ENCODE data around the gene LEMD2.
A peak's percentile ranks its signal among the peaks of the same experiment; 100 is the strongest.

Gene LEMD2

GRCh38 chr6:33765368-33765767 is 23.6 kb downstream of the LEMD2 start (continued):
- TF ChIP-seq ZNF280C (tag by site-specific recombination; IDR thresholded peaks at IDR 0.05) (no peak), ZNF324 (tag by site-specific recombination; IDR thresholded peaks at IDR 0.05) (no peak), RBAK (tag by site-specific recombination; IDR thresholded peaks at IDR 0.05) (no peak), ZNF639 (tag by site-specific recombination; IDR thresholded peaks at IDR 0.05) (no peak), ZNF514 (tag by site-specific recombination; IDR thresholded peaks at IDR 0.05) (no peak), YY2 (tag by site-specific recombination; IDR thresholded peaks at IDR 0.05) (no peak), KLF8 (tag by site-specific recombination; IDR thresholded peaks at IDR 0.05) (no peak)

- TF ChIP-seq PRDM1 (tag by site-specific recombination; IDR thresholded peaks at IDR 0.05) (0 out of 2 replicates have a peak, but pooled peaks have one; percentile 9), ZBTB20 (tag by site-specific recombination; IDR thresholded peaks at IDR 0.05) (no peak), SP2 (tag by site-specific recombination; IDR thresholded peaks at IDR 0.05) (no peak)
- Histone ChIP-seq H3K27ac (ENCODE audit: extremely low read depth, low read depth, low read length) (no peak overlapping the region), H3K4me3 (ENCODE audit: low read depth, low read length) (no peak overlapping the region), H3K9me3 (ENCODE audit: control insufficient read depth, insufficient read depth, low read depth, low read length) (no peaks in the 10 kb centered on the region), H3K4me1 (ENCODE audit: control insufficient read depth, insufficient read depth, low read length) (peaks cover 8% of the 10 kb centered on the region), H3K36me3 (ENCODE audit: control insufficient read depth in 2 of 2, insufficient read depth in 1 of 2, low read length in 2 of 2) (no peaks in the 10 kb centered on the region)
- ChIA-PET CTCF (interaction anchor here (0.7 to 12.1 kb wide), 5 partner anchors 6 to 63 kb away, joined by 3 to 193 read pairs (median 33); partner anchors contain the start of genes IP6K3 and UQCC2), POLR2A (interaction anchor here (0.6 kb wide), 1 partner anchor 456 kb away, joined by 3 read pairs; no protein-coding TSS in a partner anchor)
These were observed 24.9 kb downstream of the LEMD2 start for GRCh38 chr6:33764036-33764435.

GRCh38 chr6:33763483-33763882 is 25.4 kb downstream of the LEMD2 start:
- Histone ChIP-seq H3K4me3 (ENCODE audit: low read depth, low read length) (no peak overlapping the region), H3K36me3 (ENCODE audit: control insufficient read depth in 2 of 2, insufficient read depth in 1 of 2, low read length in 2 of 2) (no peaks in the 10 kb centered on the region), H3K27ac (ENCODE audit: extremely low read depth, low read depth, low read length) (no peak overlapping the region), H3K4me1 (ENCODE audit: control insufficient read depth, insufficient read depth, low read length) (peaks cover 9% of the 10 kb centered on the region), H3K9me3 (ENCODE audit: control insufficient read depth, insufficient read depth, low read depth, low read length) (no peaks in the 10 kb centered on the region)
- ChIA-PET CTCF (interaction anchor here (1.4 to 12.1 kb wide), 5 partner anchors 7 to 177 kb away, joined by 4 to 193 read pairs (median 33); partner anchors contain the start of genes IP6K3 and UQCC2), POLR2A (no interaction called here)
- TF ChIP-seq ZNF18 (tag by site-specific recombination; IDR thresholded peaks at IDR 0.05) (no peak), ZNF623 (tag by site-specific recombination; IDR thresholded peaks at IDR 0.05) (no peak), KLF16 (tag by site-specific recombination; IDR thresholded peaks at IDR 0.05) (no peak), PRDM2 (tag by site-specific recombination; IDR thresholded peaks at IDR 0.05; ENCODE audit: borderline replicate concordance) (no peak), ZNF624 (tag by site-specific recombination; IDR thresholded peaks at IDR 0.05) (no peak), ZNF514 (tag by site-specific recombination; IDR thresholded peaks at IDR 0.05) (no peak), ZNF394 (tag by site-specific recombination; IDR thresholded peaks at IDR 0.05; ENCODE audit: borderline replicate concordance) (no peak), ZNF549 (tag by site-specific recombination; IDR thresholded peaks at IDR 0.05) (no peak), ZFP3 (tag by site-specific recombination; IDR thresholded peaks at IDR 0.05; ENCODE audit: low read depth) (no peak), ZNF707 (tag by site-specific recombination; IDR thresholded peaks at IDR 0.05) (no peak), ZBTB20 (tag by site-specific recombination; IDR thresholded peaks at IDR 0.05) (no peak), ATF2 (tag by site-specific recombination; IDR thresholded peaks at IDR 0.05; ENCODE audit: low read depth) (no peak)

Measured in HEK293 (cell line).